GM10266 (cell line): ENCODE data around the gene GAS2L1.

Source experiments
- DNase-seq: peaks from one replicate; pipeline ENCODE4 v3.0.0; 2012; ENCODE audit errors: extremely low spot score
- TF ChIP-seq, protein P1 (sequence below): IDR thresholded peaks from 2 replicates; pipeline ENCODE4 v1.5.1; 2012; ENCODE audit warnings: mild to moderate bottlenecking, low read depth; ENCODE audit not compliant: control insufficient read depth, insufficient read depth; ENCODE audit errors: missing control alignments

GAS2L1 gene

DNA sequence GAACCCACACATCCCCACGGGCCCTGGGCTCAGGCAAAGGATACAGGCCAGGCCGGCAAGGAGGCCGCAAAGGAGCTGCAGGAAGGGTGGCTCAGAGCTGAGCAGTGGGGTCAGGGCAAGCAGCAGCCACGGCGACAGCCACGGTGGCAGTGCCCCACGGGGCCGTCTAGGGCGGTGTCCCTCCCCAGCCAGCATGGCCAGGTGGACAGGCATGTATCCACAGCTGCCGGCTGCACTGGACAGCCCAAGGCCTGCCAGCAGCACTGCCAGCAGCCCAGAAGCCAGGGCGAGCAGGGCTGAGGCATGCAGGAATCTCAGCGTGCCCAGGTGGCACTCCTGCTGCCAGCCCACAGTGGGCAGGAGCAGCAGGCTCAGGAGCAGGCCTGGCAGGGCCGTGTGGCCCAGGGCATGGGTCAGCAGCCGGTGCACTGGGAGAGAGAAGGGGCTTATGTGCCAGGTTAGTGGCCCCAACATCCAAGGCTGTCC lies 42.6 kb upstream of the GAS2L1 start:
- DNase-seq: no peak
- TF ChIP-seq, protein P1, sequence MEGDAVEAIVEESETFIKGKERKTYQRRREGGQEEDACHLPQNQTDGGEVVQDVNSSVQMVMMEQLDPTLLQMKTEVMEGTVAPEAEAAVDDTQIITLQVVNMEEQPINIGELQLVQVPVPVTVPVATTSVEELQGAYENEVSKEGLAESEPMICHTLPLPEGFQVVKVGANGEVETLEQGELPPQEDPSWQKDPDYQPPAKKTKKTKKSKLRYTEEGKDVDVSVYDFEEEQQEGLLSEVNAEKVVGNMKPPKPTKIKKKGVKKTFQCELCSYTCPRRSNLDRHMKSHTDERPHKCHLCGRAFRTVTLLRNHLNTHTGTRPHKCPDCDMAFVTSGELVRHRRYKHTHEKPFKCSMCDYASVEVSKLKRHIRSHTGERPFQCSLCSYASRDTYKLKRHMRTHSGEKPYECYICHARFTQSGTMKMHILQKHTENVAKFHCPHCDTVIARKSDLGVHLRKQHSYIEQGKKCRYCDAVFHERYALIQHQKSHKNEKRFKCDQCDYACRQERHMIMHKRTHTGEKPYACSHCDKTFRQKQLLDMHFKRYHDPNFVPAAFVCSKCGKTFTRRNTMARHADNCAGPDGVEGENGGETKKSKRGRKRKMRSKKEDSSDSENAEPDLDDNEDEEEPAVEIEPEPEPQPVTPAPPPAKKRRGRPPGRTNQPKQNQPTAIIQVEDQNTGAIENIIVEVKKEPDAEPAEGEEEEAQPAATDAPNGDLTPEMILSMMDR: no peak

DNA sequence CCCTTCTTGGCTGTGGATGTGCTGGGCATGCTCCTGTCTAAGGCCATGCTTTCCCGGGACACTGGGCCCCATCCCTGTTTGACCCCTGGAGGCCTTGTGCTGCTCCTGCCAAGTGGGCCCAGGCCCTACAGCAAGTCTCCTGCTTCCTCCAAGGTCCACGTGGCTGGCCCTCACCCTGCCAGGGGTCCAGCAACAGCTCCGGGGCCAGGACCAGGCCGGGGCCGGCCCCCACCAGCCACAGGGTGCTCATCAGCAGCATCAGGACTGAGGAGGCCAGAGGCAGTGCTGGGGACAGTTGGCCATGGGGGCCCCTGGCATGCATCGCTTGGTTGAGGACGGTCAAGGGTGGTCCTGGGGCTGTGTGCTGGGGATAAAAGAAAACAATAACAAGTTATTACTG lies 41.1 kb upstream of the GAS2L1 start:
- no peak for DNase-seq
- TF ChIP-seq, protein P1: no peak

DNA sequence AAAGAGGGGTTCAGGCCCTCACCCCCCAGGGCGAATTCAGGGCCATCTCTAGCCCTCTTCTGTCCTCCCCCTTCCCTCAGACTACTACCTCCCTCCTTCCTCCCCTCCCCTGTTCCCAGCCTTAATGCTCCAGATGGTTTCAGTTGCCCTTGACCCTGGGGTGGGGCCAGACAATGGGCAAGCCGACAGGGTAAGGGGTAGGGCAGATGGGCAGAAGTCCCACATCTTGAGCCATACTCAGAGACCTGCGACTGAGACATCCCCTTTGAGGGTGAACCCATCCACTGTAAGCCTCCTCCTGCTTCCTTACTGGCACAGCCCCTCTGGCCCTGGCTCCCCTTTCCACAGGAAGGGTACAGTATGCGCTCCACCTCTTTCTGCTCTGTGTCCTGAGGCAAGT lies 40.5 kb upstream of the GAS2L1 start:
- no peak for DNase-seq
- TF ChIP-seq, protein P1: no peak

DNA sequence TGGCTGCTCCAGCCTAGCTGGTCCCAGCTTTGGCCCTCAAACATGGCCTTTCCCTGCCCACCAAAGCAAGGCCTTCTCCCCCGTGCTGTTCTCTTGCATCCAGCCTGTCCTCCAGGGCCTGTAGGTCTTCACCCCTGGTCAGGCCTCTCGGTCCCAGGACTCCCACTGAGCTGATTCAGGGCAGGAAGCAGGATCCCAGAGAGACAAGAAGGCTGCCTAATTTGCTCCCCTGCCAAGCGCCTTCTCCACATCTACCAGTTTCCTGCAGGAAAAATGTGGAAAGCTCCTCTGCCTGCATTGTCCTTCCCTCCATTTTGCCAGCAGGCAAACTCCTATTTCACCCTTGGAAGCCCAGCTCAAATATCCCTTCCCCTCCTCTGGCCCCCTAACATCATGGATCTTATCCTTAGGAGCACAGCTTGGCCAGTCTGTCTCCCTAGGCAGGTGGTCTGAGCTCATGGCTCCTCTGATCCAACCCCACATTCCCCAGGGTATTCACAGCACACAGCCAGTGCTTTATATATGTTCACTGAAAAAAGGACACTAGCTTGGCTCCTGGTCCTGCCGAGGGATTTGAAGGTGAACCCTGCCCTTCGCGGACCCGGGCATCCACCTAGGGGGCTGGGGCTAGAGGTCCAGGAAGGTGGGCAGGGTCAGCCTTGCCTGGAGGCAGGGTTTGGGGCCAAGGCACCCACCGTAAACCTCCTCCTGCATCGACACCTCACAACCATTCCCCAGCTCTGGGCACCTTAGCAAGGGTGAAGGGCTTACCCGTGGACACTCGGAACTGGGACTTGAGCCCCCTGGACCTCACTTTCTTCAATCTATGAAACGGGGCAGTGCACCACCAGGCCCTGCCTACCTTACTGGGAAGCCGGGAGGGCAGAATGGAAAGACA lies 39.6 kb upstream of the GAS2L1 start:
- no peak for DNase-seq
- TF ChIP-seq, protein P1: no peak

DNA sequence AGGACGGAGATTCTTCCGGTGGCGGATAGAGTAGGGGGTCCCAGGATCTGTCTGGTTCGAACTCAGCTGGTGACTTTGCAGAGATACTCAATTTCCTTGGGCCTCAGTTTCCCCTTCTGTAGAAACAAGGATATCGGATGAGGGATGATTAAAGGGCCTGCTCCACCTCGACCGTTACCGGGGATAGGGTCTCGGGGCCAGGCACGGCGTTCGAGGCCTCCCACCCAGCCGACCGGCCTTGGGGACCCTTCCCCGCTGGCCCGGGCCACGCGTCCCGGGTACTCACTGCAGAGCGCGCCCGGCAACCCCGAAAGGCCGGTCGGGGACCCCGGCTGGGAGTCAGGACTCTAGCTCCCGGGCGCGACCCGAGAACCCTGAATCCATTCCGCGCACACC lies 39.0 kb upstream of the GAS2L1 start:
- TF ChIP-seq, protein P1: no peak
- no peak for DNase-seq

- peak; percentile 97 for DNase-seq
- TF ChIP-seq, protein P1: no peak
Observed at GRCh38 chr22:29267858-29268510, 38.5 kb upstream of the GAS2L1 start, which contains the start of the genes EWSR1 and RHBDD3. TSS of gene EWSR1 (plus strand) at chr22:29268268. CDS start at chr22:29268337, 69 bp downstream. TSS of gene RHBDD3 (minus strand) at chr22:29267981. CDS start at chr22:29265626, 2,355 bp downstream.
